ENCODE results near the gene WNT7B.

The WNT7B gene

DNA sequence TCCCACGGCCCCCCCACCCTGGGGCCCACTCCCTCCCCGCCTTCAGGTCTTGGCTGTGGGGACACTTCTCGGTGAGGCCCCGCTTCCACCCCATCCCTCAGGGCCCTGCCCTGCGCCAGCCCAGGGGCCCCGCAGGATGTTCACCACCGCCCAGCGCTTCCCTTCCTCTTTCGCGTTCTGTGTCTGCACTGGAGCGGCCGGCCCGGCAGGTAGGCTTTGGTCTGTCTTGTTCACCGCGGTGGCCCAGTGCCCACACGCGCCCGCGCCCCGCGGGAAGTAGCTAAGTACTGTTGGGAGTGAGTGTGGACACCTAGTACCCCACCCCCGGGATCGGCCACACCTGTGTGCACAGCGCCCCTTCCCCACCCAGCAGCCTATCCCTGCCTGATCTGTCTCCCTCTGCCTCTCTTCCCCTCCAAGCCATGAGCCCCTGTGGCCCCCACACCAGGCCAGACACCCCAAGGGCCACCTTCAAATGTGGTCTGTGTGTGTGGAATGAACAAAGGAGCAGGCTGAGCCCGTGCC lies 85.4 kb downstream of the WNT7B start:
- no peak for DNase-seq (ENCODE audit: low read depth)
- TF ChIP-seq, protein P1, sequence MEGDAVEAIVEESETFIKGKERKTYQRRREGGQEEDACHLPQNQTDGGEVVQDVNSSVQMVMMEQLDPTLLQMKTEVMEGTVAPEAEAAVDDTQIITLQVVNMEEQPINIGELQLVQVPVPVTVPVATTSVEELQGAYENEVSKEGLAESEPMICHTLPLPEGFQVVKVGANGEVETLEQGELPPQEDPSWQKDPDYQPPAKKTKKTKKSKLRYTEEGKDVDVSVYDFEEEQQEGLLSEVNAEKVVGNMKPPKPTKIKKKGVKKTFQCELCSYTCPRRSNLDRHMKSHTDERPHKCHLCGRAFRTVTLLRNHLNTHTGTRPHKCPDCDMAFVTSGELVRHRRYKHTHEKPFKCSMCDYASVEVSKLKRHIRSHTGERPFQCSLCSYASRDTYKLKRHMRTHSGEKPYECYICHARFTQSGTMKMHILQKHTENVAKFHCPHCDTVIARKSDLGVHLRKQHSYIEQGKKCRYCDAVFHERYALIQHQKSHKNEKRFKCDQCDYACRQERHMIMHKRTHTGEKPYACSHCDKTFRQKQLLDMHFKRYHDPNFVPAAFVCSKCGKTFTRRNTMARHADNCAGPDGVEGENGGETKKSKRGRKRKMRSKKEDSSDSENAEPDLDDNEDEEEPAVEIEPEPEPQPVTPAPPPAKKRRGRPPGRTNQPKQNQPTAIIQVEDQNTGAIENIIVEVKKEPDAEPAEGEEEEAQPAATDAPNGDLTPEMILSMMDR (IDR thresholded peaks at IDR 0.05; ENCODE audit: control insufficient read depth, insufficient read depth, low read depth, low read length, missing control alignments) = no peak
- H3K4me3 ChIP-seq (ENCODE audit: control insufficient read depth, low read depth, low read length) = no peak overlapping the region

DNA sequence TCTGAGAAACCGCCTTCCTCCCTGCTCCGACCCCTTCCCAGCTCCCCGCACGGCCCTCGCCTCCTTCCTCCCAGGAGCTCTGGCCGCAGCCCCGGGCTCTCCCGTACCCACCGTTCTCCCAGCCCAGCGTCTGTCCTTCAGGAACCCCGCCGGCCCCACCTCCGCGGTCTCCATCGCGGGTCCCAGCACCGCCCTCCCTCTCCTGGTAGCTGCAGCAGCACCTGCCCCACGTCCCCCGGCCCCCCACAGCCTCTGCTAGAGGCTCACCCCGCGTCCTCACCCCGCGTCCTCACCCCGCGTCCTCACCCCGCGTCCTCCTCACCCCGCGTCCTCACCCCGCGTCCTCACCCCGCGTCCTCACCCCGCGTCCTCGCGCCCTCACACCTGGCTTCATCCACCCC lies 85.9 kb downstream of the WNT7B start:
- DNase-seq (ENCODE audit: low read depth) = no peak
- TF ChIP-seq, protein P1 (IDR thresholded peaks at IDR 0.05; ENCODE audit: control insufficient read depth, insufficient read depth, low read depth, low read length, missing control alignments) = no peak
- H3K4me3 ChIP-seq (ENCODE audit: control insufficient read depth, low read depth, low read length) = no peak overlapping the region

DNA sequence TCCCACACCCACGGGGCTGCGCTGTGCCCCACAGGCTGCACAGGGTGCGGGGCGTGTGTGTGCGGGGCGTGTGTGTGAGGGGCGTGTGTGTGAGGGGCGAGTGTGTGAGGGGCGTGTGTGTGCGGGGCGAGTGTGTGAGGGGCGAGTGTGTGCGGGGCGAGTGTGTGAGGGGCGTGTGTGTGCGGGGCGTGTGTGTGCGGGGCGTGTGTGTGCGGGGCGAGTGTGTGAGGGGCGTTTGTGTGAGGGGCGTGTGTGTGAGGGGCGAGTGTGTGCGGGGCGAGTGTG lies 86.7 kb downstream of the WNT7B start:
- TF ChIP-seq, protein P1 (IDR thresholded peaks at IDR 0.05; ENCODE audit: control insufficient read depth, insufficient read depth, low read depth, low read length, missing control alignments) = no peak
- H3K4me3 ChIP-seq (ENCODE audit: control insufficient read depth, low read depth, low read length) = no peak overlapping the region
- no peak for DNase-seq (ENCODE audit: low read depth)

DNA sequence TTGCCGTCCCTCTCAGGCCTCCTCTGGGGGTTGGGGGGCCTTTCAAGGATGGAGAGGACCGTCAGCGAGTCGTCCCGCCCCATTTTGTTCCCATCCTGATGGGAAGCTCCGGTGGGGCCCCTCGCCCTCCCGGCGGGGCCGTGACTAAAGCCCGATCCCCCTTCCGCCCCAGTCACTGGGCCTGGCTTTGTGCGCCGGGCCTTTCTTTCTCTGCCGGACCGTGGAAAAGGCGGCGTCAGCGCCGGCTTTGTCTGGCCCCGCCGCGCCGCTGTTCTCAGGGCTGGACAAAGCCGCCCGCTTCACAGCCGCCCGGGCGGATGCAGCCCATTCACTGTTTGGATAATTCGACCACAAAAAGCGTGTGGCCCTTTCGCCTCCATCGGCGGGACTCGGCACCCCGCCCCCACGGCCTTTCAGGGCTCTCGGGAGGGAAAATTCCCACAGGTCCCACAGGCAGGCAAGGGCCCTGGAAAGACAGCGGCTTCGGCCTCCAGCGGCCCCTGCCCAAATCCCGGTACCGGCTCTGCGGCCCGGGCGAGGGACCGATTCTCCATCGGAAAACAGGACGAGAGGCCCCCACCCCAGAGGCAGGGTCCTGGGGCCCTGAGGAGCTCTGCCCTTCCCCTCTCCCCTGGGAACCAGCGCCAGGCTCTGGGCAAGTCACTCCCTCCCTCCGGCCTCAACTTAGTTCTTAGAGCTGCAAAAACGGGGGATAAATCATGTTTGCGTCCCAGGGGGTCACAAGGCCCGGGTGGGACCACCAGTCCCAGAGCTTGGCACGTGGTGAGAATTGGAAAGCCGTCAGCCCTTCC lies 87.2 kb downstream of the WNT7B start:
- TF ChIP-seq, protein P1 (IDR thresholded peaks at IDR 0.05; ENCODE audit: control insufficient read depth, insufficient read depth, low read depth, low read length, missing control alignments) = no peak
- no peak for DNase-seq (ENCODE audit: low read depth)
- H3K4me3 ChIP-seq (ENCODE audit: control insufficient read depth, low read depth, low read length) = no peak overlapping the region

DNA sequence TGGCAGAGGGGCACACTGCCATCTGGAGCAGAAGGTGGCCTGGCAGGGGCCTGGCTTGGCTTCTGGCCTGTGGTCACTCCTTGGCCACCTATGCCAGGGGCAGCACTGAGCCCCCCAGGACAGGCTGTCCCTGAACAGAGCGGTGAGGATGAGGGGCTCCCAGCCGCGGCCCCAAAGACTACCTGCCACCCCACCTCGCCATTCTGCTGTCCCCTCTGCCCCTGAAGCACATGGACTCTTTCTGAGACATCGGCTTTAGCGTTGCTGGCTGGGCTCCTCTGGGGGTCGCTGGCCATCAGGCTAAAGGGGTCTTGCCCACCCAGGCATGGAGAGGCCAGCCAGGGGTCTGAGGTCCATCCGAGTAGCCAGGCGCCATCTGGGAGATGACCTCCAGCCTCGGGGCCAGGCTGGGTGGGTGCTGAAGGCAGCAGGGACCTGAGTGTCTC lies 87.8 kb downstream of the WNT7B start:
- DNase-seq (ENCODE audit: low read depth) = no peak
- TF ChIP-seq, protein P1 (IDR thresholded peaks at IDR 0.05; ENCODE audit: control insufficient read depth, insufficient read depth, low read depth, low read length, missing control alignments) = no peak

DNA sequence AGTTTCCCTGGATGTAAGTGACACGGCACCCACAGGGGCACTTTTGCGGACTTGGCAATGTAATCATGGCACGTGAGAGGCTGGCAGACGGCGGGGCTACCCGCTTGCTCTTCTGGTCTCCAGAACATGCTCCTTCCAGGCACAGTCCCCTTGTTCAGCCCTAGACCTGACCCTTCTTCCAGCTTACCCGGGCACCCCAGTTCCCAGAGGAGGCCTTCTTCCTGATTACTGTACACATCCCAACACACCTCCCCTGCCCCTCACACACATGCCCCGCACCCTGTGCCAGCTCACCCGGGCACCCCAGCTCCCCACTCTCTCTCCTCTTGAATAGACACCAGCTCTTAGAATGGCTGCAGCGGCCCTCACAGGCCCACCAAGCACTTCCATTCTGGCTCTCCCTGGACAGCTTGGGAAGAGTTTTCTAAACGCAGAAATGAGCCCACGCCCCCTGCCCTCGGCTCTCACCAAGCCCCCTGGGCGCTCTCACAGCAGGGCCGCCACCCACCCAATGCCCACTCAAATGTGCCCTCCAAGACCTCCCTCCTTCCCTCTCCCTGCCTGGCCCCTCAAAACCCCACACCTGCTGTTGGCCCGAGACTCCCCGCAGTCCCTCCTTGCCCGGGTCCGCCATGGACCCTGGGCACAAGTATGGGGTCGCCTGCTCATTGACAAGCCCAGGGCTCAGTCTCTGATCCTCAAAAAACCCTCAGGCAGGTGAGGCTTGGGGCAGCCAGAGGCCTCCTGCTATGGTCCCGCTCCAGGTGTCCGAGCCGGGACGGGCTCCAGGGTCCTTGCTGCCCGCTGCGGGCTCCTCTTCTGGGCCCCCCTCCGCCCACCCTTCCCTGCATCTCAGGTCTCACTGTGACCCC lies 88.5 kb downstream of the WNT7B start:
- no peak overlapping the region for H3K4me3 ChIP-seq (ENCODE audit: control insufficient read depth, low read depth, low read length)
- TF ChIP-seq, protein P1 (IDR thresholded peaks at IDR 0.05; ENCODE audit: control insufficient read depth, insufficient read depth, low read depth, low read length, missing control alignments) = no peak
- DNase-seq (ENCODE audit: low read depth) = no peak

More for the DNA sequence above, 87.8 kb downstream of the WNT7B start:
- H3K4me3 ChIP-seq (ENCODE audit: control insufficient read depth, low read depth, low read length) = no peak overlapping the region
